OCI-LY7 (cell line): ENCODE results near the gene P2RY8.

Experiments used
- EZH2phosphoT487 ChIP-seq: fragments of 200-600 bp; sonication (generic); IDR thresholded peaks from 2 replicates; pipeline ENCODE4 v1.6.1; 2018; ENCODE audit warnings: low read depth, borderline replicate concordance, mild to moderate bottlenecking, mixed run types, antibody characterized with exemption, low read length, moderate library complexity, mixed read lengths
- TF ChIP-seq, protein P1 (sequence below): fragments of 200-600 bp; sonication (generic); conservative IDR thresholded peaks from 2 replicates; pipeline ENCODE4 v1.5.1; 2014; ENCODE audit warnings: mild to moderate bottlenecking, antibody characterized with exemption, low read length, moderate library complexity, mixed read lengths

DNA sequence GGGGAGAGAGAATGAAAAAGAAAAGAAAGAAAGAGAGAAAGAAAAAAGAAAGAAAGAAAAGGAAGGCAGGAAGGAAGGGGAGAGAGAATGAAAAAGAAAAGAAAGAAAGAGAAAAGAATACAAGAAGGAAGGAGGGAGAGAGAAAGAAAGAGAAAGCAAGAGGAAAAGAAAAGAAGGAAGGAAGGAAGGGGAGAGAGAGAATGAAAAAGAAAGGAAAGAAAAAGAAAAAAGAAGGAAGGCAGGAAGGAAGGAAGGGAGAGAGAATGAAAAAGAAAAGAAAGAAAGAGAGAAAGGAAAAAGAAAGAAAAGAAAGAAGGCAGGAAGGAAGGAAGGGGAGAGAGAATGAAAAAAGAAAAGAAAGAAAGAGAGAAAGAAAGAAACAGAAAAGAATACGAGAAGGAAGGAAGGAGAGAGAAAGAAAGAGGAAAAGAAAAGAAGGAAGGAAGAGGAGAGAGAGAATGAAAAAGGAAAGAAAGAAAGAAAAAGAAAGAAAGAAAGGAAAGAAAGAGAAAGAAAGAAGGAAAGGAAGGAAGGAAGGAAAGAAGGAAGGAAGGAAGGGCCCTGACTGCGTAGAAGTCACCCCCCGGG lies 15.1 kb upstream of the P2RY8 start:
- TF ChIP-seq, protein P1, sequence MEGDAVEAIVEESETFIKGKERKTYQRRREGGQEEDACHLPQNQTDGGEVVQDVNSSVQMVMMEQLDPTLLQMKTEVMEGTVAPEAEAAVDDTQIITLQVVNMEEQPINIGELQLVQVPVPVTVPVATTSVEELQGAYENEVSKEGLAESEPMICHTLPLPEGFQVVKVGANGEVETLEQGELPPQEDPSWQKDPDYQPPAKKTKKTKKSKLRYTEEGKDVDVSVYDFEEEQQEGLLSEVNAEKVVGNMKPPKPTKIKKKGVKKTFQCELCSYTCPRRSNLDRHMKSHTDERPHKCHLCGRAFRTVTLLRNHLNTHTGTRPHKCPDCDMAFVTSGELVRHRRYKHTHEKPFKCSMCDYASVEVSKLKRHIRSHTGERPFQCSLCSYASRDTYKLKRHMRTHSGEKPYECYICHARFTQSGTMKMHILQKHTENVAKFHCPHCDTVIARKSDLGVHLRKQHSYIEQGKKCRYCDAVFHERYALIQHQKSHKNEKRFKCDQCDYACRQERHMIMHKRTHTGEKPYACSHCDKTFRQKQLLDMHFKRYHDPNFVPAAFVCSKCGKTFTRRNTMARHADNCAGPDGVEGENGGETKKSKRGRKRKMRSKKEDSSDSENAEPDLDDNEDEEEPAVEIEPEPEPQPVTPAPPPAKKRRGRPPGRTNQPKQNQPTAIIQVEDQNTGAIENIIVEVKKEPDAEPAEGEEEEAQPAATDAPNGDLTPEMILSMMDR, result no peak
- no peak for TF ChIP-seq EZH2phosphoT487
